Breast epithelium (tissue), 4 donors: ENCODE measurements around the gene HABP2. TPM values are rescaled to one million over a fixed set of nuclear protein-coding genes. Genes with fewer than 3 reads are reported as not detected.
A peak's percentile ranks its signal among the peaks of the same experiment; 100 is the strongest.

Experiments
- DNase-seq, 2 donors: peaks; one replicate each; pipeline ENCODE4 v3.0.0-alpha.2; 2019; ENCODE audit warnings: low spot score in 2 of 2
- H3K27ac ChIP-seq, 2 donors: fragments of 200-600 bp; sonication (generic) in 1 of 2; one replicate each; pipeline ENCODE4 v1.5.1; 2016 to 2019; ENCODE audit warnings: mild to moderate bottlenecking in 1 of 2
- H3K27me3 ChIP-seq, 2 donors: fragments of 200-600 bp; sonication (generic) in 1 of 2; one replicate each; pipeline versions ENCODE4 v1.5.1 to v1.6.0; 2017 to 2019; ENCODE audit warnings: control low read depth in 1 of 2, mild to moderate bottlenecking in 1 of 2
- H3K36me3 ChIP-seq: fragments of 200-600 bp; one replicate; pipeline ENCODE4 v1.5.1; 2019
- H3K4me1 ChIP-seq, 2 donors: fragments of 200-600 bp; sonication (generic); one replicate each; pipeline ENCODE4 v1.5.1; 2016 to 2019; ENCODE audit warnings: control low read depth in 1 of 2
- H3K4me3 ChIP-seq, 3 donors: fragments of 200-600 bp; sonication (generic); 1 replicate in 2 of 3; 2 replicates in 1 of 3; pipeline ENCODE4 v1.5.1; 2016 to 2019; ENCODE audit warnings: mild to moderate bottlenecking in 3 of 3, moderate library complexity in 2 of 3
- H3K9me3 ChIP-seq, 2 donors: fragments of 200-600 bp; sonication (generic) in 1 of 2; one replicate each; pipeline ENCODE4 v1.5.1; 2016 to 2019; ENCODE audit warnings: control low read depth in 1 of 2
- CTCF ChIP-seq, 3 donors: fragments of 450-650 bp; IDR thresholded peaks; one replicate each; pipeline ENCODE4 v1.5.1; 2016 to 2017; ENCODE audit warnings: antibody characterized with exemption in 3 of 3, mild to moderate bottlenecking in 3 of 3, moderate library complexity in 3 of 3
- POLR2A ChIP-seq: fragments of 450-650 bp; IDR thresholded peaks from one replicate; pipeline ENCODE4 v1.6.1; 2016; ENCODE audit warnings: antibody characterized with exemption, mild to moderate bottlenecking, moderate library complexity
- POLR2AphosphoS5 ChIP-seq, 3 donors: sonication (generic); formaldehyde crosslinking; IDR thresholded peaks; one replicate each; pipeline ENCODE4 v1.6.1; 2017; ENCODE audit warnings: antibody characterized with exemption in 3 of 3
- intact Hi-C: fragments of 100-400 bp; cut with DNase I; formaldehyde crosslinking; loops from one replicate; pipeline ENCODE4 v1.15.1; 2023; ENCODE audit warnings: low total_unique reads
- total RNA-seq, 3 donors: library from RNA; depleted of rRNA; stranded (reverse); fragments of >200 nt; gene quantifications; one replicate each; pipeline ENCODE4 v1.1.0, GENCODE V29; 2016

The HABP2 gene
- total RNA-seq, 3 donors from 2014 or later = 0.29 to 0.66 TPM; not detected in 1

- no peaks in the 10 kb centered on the region for H3K36me3 ChIP-seq
- DNase-seq = peak; percentile 70 to 72
- H3K4me1 ChIP-seq = no peaks in the 10 kb centered on the region
- H3K9me3 ChIP-seq = no peaks in the 10 kb centered on the region
- TF ChIP-seq POLR2AphosphoS5 (IDR thresholded peaks at IDR 0.05) (peak in 1 of 3 donors; percentile 22), POLR2A (no peak), CTCF (IDR thresholded peaks at IDR 0.05) (peak; percentile 93 to 97 (median 97))
- intact Hi-C loops = no loop called here
- no peak overlapping the region for H3K27ac ChIP-seq
- H3K27me3 ChIP-seq = no peaks in the 10 kb centered on the region
- peak overlapping the region; percentile 39 to 61 (median 47) for H3K4me3 ChIP-seq
These were observed 10.6 kb downstream of the HABP2 start for GRCh38 chr10:113563306-113564088.

- H3K27me3 ChIP-seq = no peaks in the 10 kb centered on the region
- H3K4me3 ChIP-seq = no peak overlapping the region
- no peaks in the 10 kb centered on the region for H3K36me3 ChIP-seq
- TF ChIP-seq POLR2A = no peak
- no peak for TF ChIP-seq CTCF (IDR thresholded peaks at IDR 0.05)
- TF ChIP-seq POLR2AphosphoS5 (IDR thresholded peaks at IDR 0.05) = no peak
- no peaks in the 10 kb centered on the region for H3K4me1 ChIP-seq
- intact Hi-C loops = no loop called here
- no peak overlapping the region for H3K27ac ChIP-seq
- H3K9me3 ChIP-seq = no peaks in the 10 kb centered on the region
- DNase-seq = no peak
These were observed 12.5 kb downstream of the HABP2 start for GRCh38 chr10:113565364-113565763.

GRCh38 chr10:113566888-113567287 is 14.0 kb downstream of the HABP2 start:
- Histone ChIP-seq H3K4me3 (no peak overlapping the region), H3K4me1 (no peaks in the 10 kb centered on the region), H3K27me3 (no peaks in the 10 kb centered on the region), H3K27ac (no peak overlapping the region), H3K9me3 (no peaks in the 10 kb centered on the region), H3K36me3 (no peaks in the 10 kb centered on the region)
- DNase-seq = no peak
- TF ChIP-seq POLR2AphosphoS5 (IDR thresholded peaks at IDR 0.05) (no peak), CTCF (IDR thresholded peaks at IDR 0.05) (no peak), POLR2A (no peak)
- intact Hi-C loops = no loop called here

GRCh38 chr10:113569576-113569975 is 16.7 kb downstream of the HABP2 start:
- Histone ChIP-seq H3K36me3 (no peaks in the 10 kb centered on the region), H3K9me3 (no peaks in the 10 kb centered on the region), H3K27ac (no peak overlapping the region), H3K4me3 (no peak overlapping the region), H3K27me3 (no peaks in the 10 kb centered on the region), H3K4me1 (no peaks in the 10 kb centered on the region)
- DNase-seq = no peak
- TF ChIP-seq CTCF (IDR thresholded peaks at IDR 0.05) (no peak), POLR2AphosphoS5 (IDR thresholded peaks at IDR 0.05) (no peak), POLR2A (no peak)
- intact Hi-C loops = no loop called here

- no peak for DNase-seq
- no peaks in the 10 kb centered on the region for H3K9me3 ChIP-seq
- no peaks in the 10 kb centered on the region for H3K27me3 ChIP-seq
- intact Hi-C loops = no loop called here
- no peaks in the 10 kb centered on the region for H3K36me3 ChIP-seq
- no peaks in the 10 kb centered on the region for H3K4me1 ChIP-seq
- no peak overlapping the region for H3K4me3 ChIP-seq
- TF ChIP-seq CTCF (IDR thresholded peaks at IDR 0.05) (no peak), POLR2A (no peak), POLR2AphosphoS5 (IDR thresholded peaks at IDR 0.05) (no peak)
- H3K27ac ChIP-seq = no peak overlapping the region
These were observed 19.9 kb downstream of the HABP2 start for GRCh38 chr10:113572520-113573290.
